SK-N-MC (cell line): Measurements from ENCODE around the gene NEURL1.

ENCODE experiments used
- EZH2 ChIP-seq: fragments of 200-600 bp; sonication (generic); IDR thresholded peaks from one replicate; pipeline ENCODE4 v1.6.1; 2017; ENCODE audit warnings: antibody characterized with exemption
- POLR2AphosphoS5 ChIP-seq: IDR thresholded peaks from 2 replicates; pipeline ENCODE4 v1.6.1; 2012; ENCODE audit warnings: mild to moderate bottlenecking, low read depth, low read length, borderline replicate concordance

DNA sequence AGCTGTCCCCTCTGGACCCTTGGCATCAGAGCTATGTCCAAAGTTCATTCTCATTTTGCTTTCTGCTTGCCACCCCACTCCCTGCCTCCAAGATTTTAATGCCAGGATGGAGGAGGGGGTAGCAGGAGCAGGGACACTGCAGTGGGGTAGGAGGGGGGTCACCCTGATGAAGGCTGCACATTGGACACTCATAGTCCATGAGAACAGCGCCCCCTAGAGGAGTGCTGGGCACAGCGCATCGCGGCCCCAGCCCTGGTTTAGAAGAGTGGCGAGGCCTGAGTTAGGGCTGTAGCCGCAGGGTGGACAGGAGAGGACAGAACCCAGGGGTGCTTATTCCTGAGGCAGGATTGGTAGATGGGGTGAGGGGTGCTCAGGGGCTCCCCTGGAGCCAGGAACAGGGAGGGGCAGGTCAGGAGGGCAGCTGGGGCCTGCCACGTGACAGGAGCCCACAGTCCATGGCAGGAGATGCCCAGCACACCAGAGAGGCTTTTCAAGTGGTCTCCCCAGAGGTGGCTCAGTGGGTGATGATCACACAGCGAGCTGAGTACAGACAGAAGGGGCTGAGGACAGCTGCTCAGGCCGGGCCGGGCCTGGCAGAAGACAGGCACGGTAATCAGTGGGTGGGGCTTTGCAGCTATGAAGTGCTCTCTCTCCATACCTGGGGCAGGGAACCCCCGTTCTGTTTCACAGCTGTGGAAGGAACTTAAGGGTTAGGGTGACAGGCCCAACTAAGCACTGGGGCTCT lies 71.4 kb downstream of the NEURL1 start:
- TF ChIP-seq EZH2 (no peak), POLR2AphosphoS5 (no peak)
